ENCODE data around the gene RERG.

Gene RERG

GRCh38 chr12:15253990-15254389, 32.8 kb upstream of the RERG start:
- no peak overlapping the region for H3K4me3 ChIP-seq (ENCODE audit: low read length)
- DNase-seq (ENCODE audit: low read depth) = no peak
- TF ChIP-seq, protein P1, sequence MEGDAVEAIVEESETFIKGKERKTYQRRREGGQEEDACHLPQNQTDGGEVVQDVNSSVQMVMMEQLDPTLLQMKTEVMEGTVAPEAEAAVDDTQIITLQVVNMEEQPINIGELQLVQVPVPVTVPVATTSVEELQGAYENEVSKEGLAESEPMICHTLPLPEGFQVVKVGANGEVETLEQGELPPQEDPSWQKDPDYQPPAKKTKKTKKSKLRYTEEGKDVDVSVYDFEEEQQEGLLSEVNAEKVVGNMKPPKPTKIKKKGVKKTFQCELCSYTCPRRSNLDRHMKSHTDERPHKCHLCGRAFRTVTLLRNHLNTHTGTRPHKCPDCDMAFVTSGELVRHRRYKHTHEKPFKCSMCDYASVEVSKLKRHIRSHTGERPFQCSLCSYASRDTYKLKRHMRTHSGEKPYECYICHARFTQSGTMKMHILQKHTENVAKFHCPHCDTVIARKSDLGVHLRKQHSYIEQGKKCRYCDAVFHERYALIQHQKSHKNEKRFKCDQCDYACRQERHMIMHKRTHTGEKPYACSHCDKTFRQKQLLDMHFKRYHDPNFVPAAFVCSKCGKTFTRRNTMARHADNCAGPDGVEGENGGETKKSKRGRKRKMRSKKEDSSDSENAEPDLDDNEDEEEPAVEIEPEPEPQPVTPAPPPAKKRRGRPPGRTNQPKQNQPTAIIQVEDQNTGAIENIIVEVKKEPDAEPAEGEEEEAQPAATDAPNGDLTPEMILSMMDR (conservative IDR thresholded peaks at IDR 0.05; ENCODE audit: low read length) = no peak

GRCh38 chr12:15244926-15245325, 23.7 kb upstream of the RERG start:
- no peak overlapping the region for H3K4me3 ChIP-seq (ENCODE audit: low read length)
- no peak for DNase-seq (ENCODE audit: low read depth)
- TF ChIP-seq, protein P1 (conservative IDR thresholded peaks at IDR 0.05; ENCODE audit: low read length) = no peak

DNA sequence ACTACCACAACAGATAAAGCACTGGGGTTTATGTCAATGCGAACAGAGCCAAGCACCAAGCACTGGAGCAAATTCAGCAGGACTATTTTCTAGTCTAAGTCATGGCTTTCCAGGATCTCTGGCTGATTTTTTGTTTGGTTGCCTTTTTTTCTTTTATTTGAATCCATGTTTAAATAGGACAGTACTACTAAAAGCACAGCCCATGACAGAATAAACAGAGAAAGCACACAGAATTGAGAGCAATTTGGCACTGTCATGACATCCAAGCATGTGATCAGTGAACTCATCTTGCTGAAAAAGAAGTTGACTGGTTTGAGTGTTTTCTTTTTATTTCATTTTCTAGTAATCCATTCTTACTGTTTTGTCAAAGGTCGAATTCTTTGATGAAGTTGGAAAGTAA, 23.1 kb upstream of the RERG start:
- no peak overlapping the region for H3K4me3 ChIP-seq (ENCODE audit: low read length)
- no peak for DNase-seq (ENCODE audit: low read depth)
- TF ChIP-seq, protein P1 (conservative IDR thresholded peaks at IDR 0.05; ENCODE audit: low read length) = no peak

- TF ChIP-seq, protein P1 (conservative IDR thresholded peaks at IDR 0.05; ENCODE audit: low read length) = no peak
- no peak overlapping the region for H3K4me3 ChIP-seq (ENCODE audit: low read length)
- DNase-seq (ENCODE audit: low read depth) = no peak
Measured at GRCh38 chr12:15243102-15243501, 21.9 kb upstream of the RERG start.

GRCh38 chr12:15240898-15241297, 19.7 kb upstream of the RERG start:
- TF ChIP-seq, protein P1 (conservative IDR thresholded peaks at IDR 0.05; ENCODE audit: low read length) = no peak
- no peak for DNase-seq (ENCODE audit: low read depth)

DNA sequence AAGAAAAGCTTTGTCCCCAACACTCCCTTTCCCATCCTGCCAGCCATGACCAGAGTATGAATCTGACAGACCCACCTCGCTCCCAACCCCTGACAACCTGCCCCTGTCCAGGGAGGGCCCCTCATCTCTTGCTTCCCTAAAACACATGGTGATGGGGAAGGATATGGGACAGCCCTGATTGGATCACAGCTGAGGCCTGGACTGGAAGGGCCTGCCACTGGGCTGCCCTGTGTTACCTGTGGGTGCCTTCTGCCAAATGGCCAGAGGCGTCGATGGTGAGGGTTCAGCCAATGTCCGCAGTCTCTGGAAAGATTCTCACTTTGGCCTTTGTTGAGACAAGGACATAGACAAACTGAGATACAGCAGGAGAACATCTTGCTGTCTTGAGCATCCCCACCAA, 13.3 kb upstream of the RERG start:
- H3K4me3 ChIP-seq (ENCODE audit: low read length) = no peak overlapping the region
- DNase-seq (ENCODE audit: low read depth) = no peak
- TF ChIP-seq, protein P1 (conservative IDR thresholded peaks at IDR 0.05; ENCODE audit: low read length) = no peak

More at GRCh38 chr12:15240898-15241297, 19.7 kb upstream of the RERG start:
- H3K4me3 ChIP-seq (ENCODE audit: low read length) = no peak overlapping the region

- no peak for DNase-seq (ENCODE audit: low read depth)
- no peak overlapping the region for H3K4me3 ChIP-seq (ENCODE audit: low read length)
- TF ChIP-seq, protein P1 (conservative IDR thresholded peaks at IDR 0.05; ENCODE audit: low read length) = no peak
Measured at GRCh38 chr12:15234011-15234410, 12.8 kb upstream of the RERG start.
